Fibroblast of mammary gland (primary cell): ENCODE results near the gene YOD1.

Experiments used
- DNase-seq: peaks from one replicate; pipeline ENCODE4 v3.0.0-alpha.2; 2010; ENCODE audit warnings: low read depth
- H3K4me3 ChIP-seq: 2 replicates; pipeline ENCODE4 v1.5.1; 2011; ENCODE audit warnings: low read depth, mild to moderate bottlenecking, low read length, moderate library complexity; ENCODE audit not compliant: control insufficient read depth
- CTCF ChIP-seq: conservative IDR thresholded peaks from 2 replicates; pipeline ENCODE4 v1.5.1; 2011; ENCODE audit warnings: low read depth, low read length, inconsistent platforms; ENCODE audit not compliant: control insufficient read depth, insufficient read depth

YOD1 gene

DNA sequence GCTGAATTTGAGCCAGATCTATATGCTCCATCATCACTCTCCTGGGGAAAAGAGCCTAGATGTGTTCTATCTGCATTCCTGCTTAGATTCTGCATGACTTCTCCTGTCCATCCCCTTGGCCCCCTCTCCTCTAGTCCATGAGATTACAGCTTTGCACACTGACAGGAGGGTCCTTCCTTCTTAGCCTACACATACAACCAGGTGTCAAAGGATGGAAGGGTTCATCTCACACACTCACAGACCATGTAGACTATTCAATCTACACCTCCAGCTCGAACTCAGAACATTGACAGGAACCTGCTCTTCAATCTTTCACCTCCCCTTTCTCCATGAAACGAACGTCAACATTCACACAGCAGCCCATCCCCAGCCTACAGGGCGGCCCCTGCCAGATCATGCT is 32.3 kb downstream of the YOD1 start:
- DNase-seq = no peak
- H3K4me3 ChIP-seq = no peak overlapping the region
- TF ChIP-seq CTCF = no peak

DNA sequence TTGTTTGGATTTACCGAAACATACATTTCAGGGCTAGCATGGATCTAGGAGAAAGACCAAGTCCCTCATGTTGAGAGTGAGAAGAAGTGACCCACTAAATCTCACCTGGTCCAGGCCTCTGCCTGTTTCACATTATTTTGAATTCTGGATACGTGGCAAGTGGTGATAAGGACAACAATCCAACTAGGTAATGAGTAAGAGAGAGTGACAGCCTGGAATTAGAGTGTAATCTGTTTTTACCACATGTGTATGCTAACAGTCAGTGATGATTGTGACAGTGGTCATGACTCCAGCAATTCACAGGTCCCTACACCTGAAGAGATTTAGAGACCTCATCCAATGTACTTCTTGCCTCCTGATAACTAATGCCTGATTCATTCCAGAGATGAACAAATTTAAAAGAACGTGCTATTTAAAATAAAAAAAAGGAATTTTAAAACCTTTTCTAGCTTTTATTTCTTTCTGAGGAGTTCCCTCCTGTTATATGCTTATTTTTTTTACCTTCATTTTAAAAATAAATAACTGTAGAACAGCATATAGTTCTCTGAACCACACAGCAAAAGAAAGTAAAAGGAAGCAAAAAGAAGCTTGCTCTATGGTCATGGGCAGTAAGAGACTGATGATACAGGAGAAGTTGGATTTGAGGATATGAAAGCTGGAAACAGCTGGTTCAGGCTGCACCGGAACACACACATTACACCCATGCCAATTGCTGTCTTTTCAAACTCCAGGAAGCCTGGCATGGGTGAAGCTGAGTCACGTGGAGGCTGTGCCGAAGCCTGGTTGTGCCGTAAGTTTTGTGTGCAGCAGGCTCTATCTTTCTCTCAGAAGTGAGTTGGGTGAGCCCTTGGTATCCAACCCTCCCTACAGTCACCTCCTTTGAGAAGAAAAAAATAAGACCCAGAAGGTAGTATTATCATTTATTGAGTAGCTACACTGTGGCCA is 33.1 kb downstream of the YOD1 start:
- H3K4me3 ChIP-seq = no peak overlapping the region
- no peak for DNase-seq
- TF ChIP-seq CTCF = no peak

GRCh38 chr1:207015791-207016190 is 35.2 kb downstream of the YOD1 start:
- no peak for TF ChIP-seq CTCF
- no peak for DNase-seq
- no peak overlapping the region for H3K4me3 ChIP-seq

DNA sequence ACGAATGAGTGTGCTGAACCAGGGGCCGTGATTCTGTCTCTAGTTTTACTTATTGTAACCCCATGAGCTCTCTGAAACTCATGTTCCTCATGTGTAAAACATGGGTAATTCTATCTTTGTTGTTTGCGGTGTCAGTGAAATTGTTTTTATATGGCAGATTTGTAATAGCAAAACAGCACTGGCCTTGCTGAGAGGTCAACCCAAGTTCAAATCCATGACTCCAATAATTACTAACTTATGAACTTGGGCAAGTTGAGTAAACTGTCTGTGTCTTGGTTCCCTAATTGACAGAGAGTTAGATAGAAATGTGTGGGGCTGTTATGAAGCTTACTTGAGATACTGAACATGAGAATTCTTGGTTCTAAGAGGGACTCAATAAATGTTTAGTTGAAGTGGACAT is 36.3 kb downstream of the YOD1 start:
- DNase-seq = no peak
- no peak for TF ChIP-seq CTCF
- H3K4me3 ChIP-seq = no peak overlapping the region

- TF ChIP-seq CTCF = no peak
- no peak for DNase-seq
- no peak overlapping the region for H3K4me3 ChIP-seq
These were observed 37.5 kb downstream of the YOD1 start for GRCh38 chr1:207013321-207014085.

GRCh38 chr1:207010726-207011125 is 40.3 kb downstream of the YOD1 start:
- no peak for TF ChIP-seq CTCF
- no peak for DNase-seq
- H3K4me3 ChIP-seq = no peak overlapping the region
